A673 (cell line): ENCODE measurements around the gene LRBA.

Experiments
- EZH2 ChIP-seq: fragments of 200-600 bp; sonication (generic); IDR thresholded peaks from 2 replicates; pipeline ENCODE4 v1.6.1; 2017; ENCODE audit warnings: borderline replicate concordance, low read depth, mild to moderate bottlenecking, mixed read lengths, antibody characterized with exemption, low read length; ENCODE audit not compliant: poor library complexity, severe bottlenecking
- TF ChIP-seq, protein P1 (sequence below): fragments of 300-800, 200-600 bp; sonication (generic); conservative IDR thresholded peaks from 2 replicates; pipeline ENCODE4 v1.5.1; 2017; ENCODE audit warnings: low read depth, mild to moderate bottlenecking, antibody characterized with exemption, low read length, moderate library complexity, mixed read lengths

DNA sequence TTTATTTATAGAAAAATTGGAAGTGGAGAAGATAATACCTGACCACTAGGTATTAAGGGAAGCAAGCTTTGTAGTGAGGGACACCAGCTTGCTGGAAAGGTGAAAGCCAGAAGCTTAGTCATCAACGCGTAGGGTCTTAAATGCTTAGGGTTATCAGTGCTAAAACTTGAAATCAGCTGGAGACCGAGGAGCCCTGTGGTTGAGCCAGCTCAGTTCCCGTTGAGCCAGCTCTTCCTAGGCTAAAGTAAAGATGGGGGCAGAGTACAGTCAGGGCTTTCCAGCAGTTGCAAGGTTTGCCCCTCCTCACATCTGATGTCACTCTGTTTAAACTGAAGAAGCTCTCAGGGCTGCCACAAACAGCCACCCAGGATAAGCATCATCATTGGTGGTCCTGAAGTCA, 696.1 kb downstream of the LRBA start:
- TF ChIP-seq, protein P1, sequence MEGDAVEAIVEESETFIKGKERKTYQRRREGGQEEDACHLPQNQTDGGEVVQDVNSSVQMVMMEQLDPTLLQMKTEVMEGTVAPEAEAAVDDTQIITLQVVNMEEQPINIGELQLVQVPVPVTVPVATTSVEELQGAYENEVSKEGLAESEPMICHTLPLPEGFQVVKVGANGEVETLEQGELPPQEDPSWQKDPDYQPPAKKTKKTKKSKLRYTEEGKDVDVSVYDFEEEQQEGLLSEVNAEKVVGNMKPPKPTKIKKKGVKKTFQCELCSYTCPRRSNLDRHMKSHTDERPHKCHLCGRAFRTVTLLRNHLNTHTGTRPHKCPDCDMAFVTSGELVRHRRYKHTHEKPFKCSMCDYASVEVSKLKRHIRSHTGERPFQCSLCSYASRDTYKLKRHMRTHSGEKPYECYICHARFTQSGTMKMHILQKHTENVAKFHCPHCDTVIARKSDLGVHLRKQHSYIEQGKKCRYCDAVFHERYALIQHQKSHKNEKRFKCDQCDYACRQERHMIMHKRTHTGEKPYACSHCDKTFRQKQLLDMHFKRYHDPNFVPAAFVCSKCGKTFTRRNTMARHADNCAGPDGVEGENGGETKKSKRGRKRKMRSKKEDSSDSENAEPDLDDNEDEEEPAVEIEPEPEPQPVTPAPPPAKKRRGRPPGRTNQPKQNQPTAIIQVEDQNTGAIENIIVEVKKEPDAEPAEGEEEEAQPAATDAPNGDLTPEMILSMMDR = no peak
- TF ChIP-seq EZH2 = no peak
